Panc1 (cell line): ENCODE data around the gene PIGU. TPM values are rescaled to one million over a fixed set of nuclear protein-coding genes. Genes with fewer than 3 reads are reported as not detected.
"Not testable (repeated sequence)": the region's sequence is repeated elsewhere in the genome, so short reads cannot be mapped to it uniquely, and the experiment has no call there.

Experiments used
- ATAC-seq: fragments of 200-7000 bp; cut with Tn5 transposase; 2 replicates; pipeline ENCODE4 v1.9.1; 2020; ENCODE audit warnings: mild to moderate bottlenecking, moderate library complexity
- BruUV-seq: library from RNA; stranded (reverse); fragments of 400-500 nt; replicated peaks from 2 replicates; lab custom pipeline; 2021; lab: Mats Ljungman, UMichigan
- CTCF ChIA-PET: fragments of 300-600 bp; sonication (Branson Sonifier 250); formaldehyde crosslinking; loops from one replicate; lab custom pipeline; 2022; ENCODE audit warnings: antibody characterized with exemption; lab: Charles Lee
- POLR2A ChIA-PET: fragments of 300-600 bp; sonication (Branson Sonifier 250); formaldehyde crosslinking; loops from one replicate; lab custom pipeline; 2022; ENCODE audit warnings: antibody characterized with exemption; lab: Charles Lee
- DNase-seq: peaks from one replicate; pipeline ENCODE4 v3.0.0-alpha.2; 2010; ENCODE audit warnings: low read depth, low spot score
- H3K27ac ChIP-seq: 2 replicates; pipeline ENCODE4 v1.5.1; 2011; ENCODE audit warnings: mild to moderate bottlenecking, low read length, inconsistent platforms
- H3K27me3 ChIP-seq: fragments of 200-500 bp; sonication (Bioruptor generic); 2 replicates; pipeline ENCODE4 v1.6.0; 2014; ENCODE audit warnings: low read length, inconsistent platforms; ENCODE audit not compliant: control insufficient read depth, insufficient read depth
- H3K36me3 ChIP-seq: fragments of 200-500 bp; sonication (Bioruptor generic); 2 replicates; pipeline ENCODE4 v1.5.1; 2014; ENCODE audit warnings: inconsistent platforms, mild to moderate bottlenecking, low read length, moderate library complexity; ENCODE audit not compliant: control insufficient read depth, insufficient read depth
- H3K4me1 ChIP-seq: 2 replicates; pipeline ENCODE4 v1.5.1; 2011; ENCODE audit warnings: inconsistent platforms, mild to moderate bottlenecking, low read length, moderate library complexity; ENCODE audit not compliant: control insufficient read depth, insufficient read depth
- H3K4me3 ChIP-seq, 2 experiments: 2 replicates each; pipeline ENCODE4 v1.5.1; 2011 to 2012; ENCODE audit warnings: low read depth in 2 of 2, low read length in 2 of 2, mild to moderate bottlenecking in 2 of 2, inconsistent platforms in 1 of 2, moderate library complexity in 1 of 2
- H3K9me3 ChIP-seq: fragments of 200-500 bp; sonication (Bioruptor generic); 2 replicates; pipeline ENCODE4 v1.5.1; 2014; ENCODE audit warnings: low read depth, mild to moderate bottlenecking, inconsistent platforms, low read length, moderate library complexity; ENCODE audit not compliant: control insufficient read depth, insufficient read depth
- CTCF ChIP-seq: fragments of 450-650 bp; IDR thresholded peaks from 2 replicates; pipeline ENCODE4 v1.5.1; 2017; ENCODE audit warnings: mild to moderate bottlenecking
- POLR2AphosphoS5 ChIP-seq: IDR thresholded peaks from 2 replicates; pipeline ENCODE4 v1.6.1; 2012; ENCODE audit warnings: mild to moderate bottlenecking, low read depth, low read length, moderate library complexity
- REST ChIP-seq, 2 experiments: IDR thresholded peaks; 2 replicates each; pipeline ENCODE4 v1.6.1; 2011 to 2012; ENCODE audit warnings: low read depth in 2 of 2, control low read depth in 1 of 2, low read length in 1 of 2, mild to moderate bottlenecking in 1 of 2, moderate library complexity in 1 of 2; ENCODE audit not compliant: insufficient read depth in 1 of 2
- SIN3A ChIP-seq: IDR thresholded peaks from 2 replicates; pipeline ENCODE4 v1.6.1; 2012; ENCODE audit warnings: low read depth, mild to moderate bottlenecking, low read length, moderate library complexity, borderline replicate concordance; ENCODE audit not compliant: insufficient read depth
- TCF7L2 ChIP-seq: IDR thresholded peaks from 2 replicates; pipeline ENCODE4 v1.6.1; 2011; ENCODE audit warnings: mild to moderate bottlenecking, low read depth, low read length, inconsistent platforms
- in situ Hi-C: cut with HindIII; loops from 2 replicates; pipeline ENCODE4 v1.10.0; 2016; ENCODE audit warnings: low sequenced_read_pairs, low pct_unique_long_range_greater_than_20kb
- intact Hi-C: fragments of 100-400 bp; cut with micrococcal nuclease; formaldehyde crosslinking; loops from one replicate; pipeline ENCODE4 v1.10.0; 2022; ENCODE audit not compliant: unreplicated experiment
- total RNA-seq: library from RNA; stranded (reverse); gene quantifications from one replicate; pipeline ENCODE4 v1.2.1, GENCODE V29; 2021; ENCODE audit not compliant: unreplicated experiment

Gene PIGU
- total RNA-seq, 1 experiment from 2014 or later = 22.9 TPM

DNA sequence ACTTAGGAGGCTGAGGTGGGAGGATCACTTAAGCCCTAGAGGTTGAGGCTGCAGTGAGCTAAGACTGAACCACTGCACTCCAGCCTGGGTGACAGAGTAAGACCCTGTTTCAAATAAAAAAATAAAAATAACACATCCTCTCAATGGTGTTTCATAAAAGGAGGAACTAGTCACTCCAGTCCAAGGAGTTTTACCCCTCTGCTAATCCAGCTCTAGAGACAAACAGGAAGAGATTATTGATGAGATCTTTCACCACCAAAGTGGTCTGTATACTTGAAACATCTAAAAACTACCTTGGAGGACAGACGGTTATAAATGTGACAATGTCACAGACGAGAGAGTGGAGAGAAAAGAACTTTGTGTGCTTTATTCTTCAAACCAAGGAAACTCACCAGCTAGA is 58.2 kb downstream of the PIGU start:
- CTCF ChIA-PET = no interaction called here
- POLR2A ChIA-PET = no interaction called here

DNA sequence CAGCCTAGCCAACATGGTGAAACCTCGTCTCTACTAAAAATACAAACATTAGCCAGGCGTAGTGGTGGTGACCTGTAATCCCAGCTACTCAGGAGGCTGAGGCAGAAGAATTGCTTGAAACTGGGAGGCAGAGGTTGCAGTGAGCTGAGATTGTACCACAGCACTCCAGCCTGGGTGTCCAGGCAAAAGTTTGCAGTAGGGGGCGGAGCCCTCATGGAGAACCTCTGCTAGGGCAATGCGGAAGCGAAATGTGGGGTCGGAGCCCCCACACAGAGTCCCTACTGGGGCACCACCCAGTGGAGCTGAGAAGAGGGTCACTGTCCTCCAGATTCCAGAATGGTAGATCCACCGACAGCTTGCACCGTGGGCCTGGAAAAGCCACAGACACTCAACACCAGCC is 60.0 kb downstream of the PIGU start:
- H3K27ac ChIP-seq, H3K4me1 ChIP-seq, BruUV-seq, in situ Hi-C loops, ATAC-seq, H3K4me3 ChIP-seq, H3K36me3 ChIP-seq, intact Hi-C loops, CTCF ChIA-PET, H3K27me3 ChIP-seq, DNase-seq, H3K9me3 ChIP-seq: not testable (repeated sequence)
- POLR2A ChIA-PET = interaction anchor here (0.6 kb wide), 1 partner anchor 9 kb away, joined by 4 read pairs; no protein-coding TSS in a partner anchor

More for the DNA sequence above, 58.2 kb downstream of the PIGU start:
- no peak overlapping the region for H3K27ac ChIP-seq
- H3K27me3 ChIP-seq = no peaks in the 10 kb centered on the region
- BruUV-seq = no TSS peak
- TF ChIP-seq TCF7L2 (no peak), REST (IDR thresholded peaks at IDR 0.05; ENCODE audit: insufficient read depth in 1 of 2, low read depth in 2 of 2, low read length in 1 of 2) (no peak), SIN3A (no peak), POLR2AphosphoS5 (no peak), CTCF (no peak)
- in situ Hi-C loops (no loop called here), intact Hi-C loops (no loop called here)
- H3K4me1 ChIP-seq = no peaks in the 10 kb centered on the region
- H3K36me3 ChIP-seq = no peaks in the 10 kb centered on the region
- ATAC-seq (no peak), DNase-seq (no peak)
- no peaks in the 10 kb centered on the region for H3K9me3 ChIP-seq
- H3K4me3 ChIP-seq = no peak overlapping the region

DNA sequence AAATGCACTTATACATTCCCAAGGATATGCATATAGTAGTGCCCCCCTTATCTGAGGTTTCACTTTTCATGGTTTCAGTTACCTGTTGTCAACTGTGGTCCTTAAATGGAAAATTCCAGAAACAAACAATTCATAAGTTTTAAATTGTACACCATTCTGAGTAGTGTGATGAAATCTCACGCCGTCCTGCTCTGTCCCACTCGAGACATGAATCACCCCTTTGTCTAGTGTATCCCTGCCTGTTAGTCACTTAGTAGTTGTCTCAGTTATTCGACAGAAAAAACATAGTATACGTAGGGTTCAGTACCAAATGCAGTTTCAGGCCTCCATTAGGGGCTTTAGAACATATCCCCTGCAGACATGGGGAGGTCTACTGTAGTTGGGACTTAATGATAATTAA is 61.4 kb downstream of the PIGU start:
- Histone ChIP-seq H3K27ac (no peak overlapping the region), H3K4me3 (no peak overlapping the region), H3K27me3 (no peaks in the 10 kb centered on the region), H3K9me3 (no peaks in the 10 kb centered on the region), H3K36me3 (no peaks in the 10 kb centered on the region), H3K4me1 (no peaks in the 10 kb centered on the region)
- BruUV-seq = no TSS peak
- intact Hi-C loops (no loop called here), in situ Hi-C loops (no loop called here)
- TF ChIP-seq REST (IDR thresholded peaks at IDR 0.05; ENCODE audit: insufficient read depth in 1 of 2, low read depth in 2 of 2, low read length in 1 of 2) (no peak), TCF7L2 (no peak), CTCF (no peak), POLR2AphosphoS5 (no peak), SIN3A (no peak)
- CTCF ChIA-PET = no interaction called here
- POLR2A ChIA-PET = no interaction called here
- ATAC-seq = no peak
- DNase-seq = no peak

DNA sequence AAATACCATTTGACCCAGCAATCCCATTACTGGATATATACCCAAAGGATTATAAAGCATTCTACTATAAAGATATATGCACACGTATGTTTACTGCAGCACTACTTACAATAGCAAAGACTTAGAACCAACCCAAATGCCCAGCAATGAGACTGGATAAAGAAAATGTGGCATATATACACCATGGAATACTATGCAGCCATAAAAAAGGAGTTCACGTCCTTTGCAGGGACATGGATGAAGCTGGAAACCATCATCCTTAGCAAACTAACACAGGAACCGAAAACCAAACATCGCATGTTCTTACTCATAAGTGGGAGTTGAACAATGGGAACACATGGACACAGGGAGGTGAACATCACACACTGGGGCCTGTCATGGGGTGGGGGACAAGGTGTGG is 64.9 kb downstream of the PIGU start:
- H3K27me3 ChIP-seq, H3K4me3 ChIP-seq, H3K9me3 ChIP-seq, in situ Hi-C loops, POLR2A ChIA-PET, H3K36me3 ChIP-seq, BruUV-seq, ATAC-seq, intact Hi-C loops, DNase-seq, H3K27ac ChIP-seq, H3K4me1 ChIP-seq, CTCF ChIA-PET: not testable (repeated sequence)
